HG02943 (cell line): ENCODE data around the gene OR7C1.
"Not testable (repeated sequence)": the region's sequence is repeated elsewhere in the genome, so short reads cannot be mapped to it uniquely, and the experiment has no call there.

Source experiments
- ATAC-seq: cut with Tn5 transposase; IDR thresholded peaks from one replicate; pipeline ENCODE4 v1.9.1; 2021; ENCODE audit warnings: mild to moderate bottlenecking, low read depth, moderate library complexity; ENCODE audit not compliant: unreplicated experiment

Gene OR7C1

DNA sequence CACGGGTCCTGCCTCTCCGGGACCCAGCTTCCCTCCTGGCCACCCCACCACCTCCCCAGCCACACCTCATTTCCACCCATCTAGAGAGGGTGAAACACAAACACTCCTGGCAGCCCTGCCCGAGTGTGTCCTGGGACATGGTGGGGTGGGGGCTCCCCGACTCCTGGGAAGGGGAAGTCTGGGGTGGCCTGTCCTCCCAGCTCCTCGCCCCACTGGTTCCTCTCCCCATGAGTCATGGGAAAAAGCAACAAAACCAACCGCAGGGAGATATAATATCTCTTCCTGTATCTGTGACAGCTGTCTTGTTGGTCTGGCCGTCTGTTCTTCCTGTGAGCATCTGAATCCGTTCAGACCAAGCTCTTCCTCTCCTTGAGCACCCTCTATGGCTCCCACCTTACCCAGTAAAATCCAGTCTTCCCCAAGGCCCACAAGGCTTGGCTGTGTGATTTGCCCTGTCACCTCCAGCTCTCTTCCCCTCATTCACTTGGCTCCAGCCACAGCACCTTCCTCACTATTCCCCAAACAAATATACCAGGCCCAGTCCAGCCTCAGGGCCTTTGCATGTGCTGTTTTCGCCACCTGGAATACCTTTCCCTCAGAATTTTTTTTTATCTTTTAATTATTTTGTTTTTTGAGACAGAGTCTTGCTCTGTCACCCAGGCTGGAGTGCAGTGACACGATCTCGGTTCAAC, 49.7 kb downstream of the OR7C1 start:
- ATAC-seq: not testable (repeated sequence)

DNA sequence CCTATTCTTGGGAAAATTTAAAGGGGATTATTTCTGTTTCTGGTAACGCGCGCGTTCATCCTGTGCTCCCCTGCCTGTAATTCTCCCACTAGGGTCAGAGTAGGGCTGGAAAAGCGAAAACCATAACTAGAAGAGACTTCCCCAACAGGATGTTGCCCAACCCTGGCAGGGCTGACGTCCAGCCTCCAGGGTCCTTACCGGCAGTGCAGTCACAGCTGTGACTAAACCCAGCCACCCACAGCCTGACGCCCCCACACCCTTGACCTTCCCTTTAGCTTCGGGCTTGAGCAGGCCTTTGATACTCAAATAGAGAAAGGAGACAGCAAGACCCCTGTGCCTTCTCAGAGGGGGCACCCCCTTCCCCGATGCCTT, 50.3 kb downstream of the OR7C1 start:
- not testable (repeated sequence) for ATAC-seq

DNA sequence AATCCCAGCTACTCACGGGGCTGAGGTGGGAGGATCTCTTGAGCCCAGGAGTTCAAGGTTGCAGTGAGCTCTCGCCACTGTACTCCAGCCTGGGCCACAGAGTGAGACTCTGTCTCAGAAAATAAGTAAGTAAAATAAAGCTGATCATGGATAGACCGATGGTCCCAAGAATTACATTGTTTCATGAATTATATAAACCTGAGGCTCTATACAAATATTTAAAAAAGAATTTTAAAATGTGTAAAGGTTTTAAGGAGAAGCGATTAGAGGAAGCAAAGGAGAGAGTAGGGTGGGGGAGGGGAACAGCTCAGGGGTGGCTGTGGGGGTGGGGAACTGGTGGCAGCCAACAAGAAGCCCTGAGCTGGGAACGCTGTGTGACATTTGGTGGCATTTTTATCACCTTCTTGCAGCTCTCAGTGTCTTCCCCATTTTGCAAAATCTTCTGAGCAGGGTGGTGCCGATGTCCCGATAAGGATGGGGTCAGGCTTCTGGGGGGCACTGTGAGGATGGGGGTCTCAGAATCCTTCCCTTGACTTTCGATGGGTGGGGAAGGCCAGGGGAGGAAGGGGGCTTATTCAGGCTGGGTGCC, 51.5 kb downstream of the OR7C1 start:
- not testable (repeated sequence) for ATAC-seq

DNA sequence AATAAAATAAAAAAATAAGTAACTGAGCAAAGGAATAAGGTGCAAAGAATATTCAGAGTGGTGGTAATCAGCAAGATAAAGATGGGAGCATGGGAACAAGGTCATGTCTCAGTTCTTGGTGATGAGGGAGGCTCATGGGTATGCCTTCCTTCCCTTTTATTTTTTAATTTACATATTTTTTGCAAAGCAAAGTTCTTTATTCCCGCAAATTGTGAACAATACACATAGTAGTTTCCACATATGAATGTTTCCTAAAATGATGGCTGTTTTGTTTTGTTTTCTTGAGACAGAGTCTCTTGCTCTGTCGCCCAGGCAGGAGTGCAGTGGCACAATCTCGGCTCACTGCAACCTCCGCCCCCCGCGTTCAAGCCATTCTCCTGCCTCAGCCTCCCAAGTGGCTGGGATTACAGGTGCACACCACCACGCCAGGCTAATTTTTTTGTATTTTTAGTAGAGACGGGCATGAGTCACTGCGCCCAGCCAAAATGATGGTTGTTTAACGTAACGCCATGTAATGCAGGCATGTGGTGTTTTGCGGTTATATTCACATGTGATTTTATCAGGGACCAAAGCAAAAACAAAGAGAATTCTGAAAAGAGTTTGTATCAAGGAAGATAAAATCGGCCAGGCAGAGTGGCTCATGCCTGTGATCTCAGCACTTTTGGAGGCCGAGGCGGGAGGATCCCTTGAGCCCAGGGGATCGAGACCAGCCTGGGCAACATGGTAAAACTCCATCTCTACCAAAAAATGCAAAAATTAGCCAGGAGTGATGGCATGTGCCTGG, 52.2 kb downstream of the OR7C1 start:
- no peak for ATAC-seq

DNA sequence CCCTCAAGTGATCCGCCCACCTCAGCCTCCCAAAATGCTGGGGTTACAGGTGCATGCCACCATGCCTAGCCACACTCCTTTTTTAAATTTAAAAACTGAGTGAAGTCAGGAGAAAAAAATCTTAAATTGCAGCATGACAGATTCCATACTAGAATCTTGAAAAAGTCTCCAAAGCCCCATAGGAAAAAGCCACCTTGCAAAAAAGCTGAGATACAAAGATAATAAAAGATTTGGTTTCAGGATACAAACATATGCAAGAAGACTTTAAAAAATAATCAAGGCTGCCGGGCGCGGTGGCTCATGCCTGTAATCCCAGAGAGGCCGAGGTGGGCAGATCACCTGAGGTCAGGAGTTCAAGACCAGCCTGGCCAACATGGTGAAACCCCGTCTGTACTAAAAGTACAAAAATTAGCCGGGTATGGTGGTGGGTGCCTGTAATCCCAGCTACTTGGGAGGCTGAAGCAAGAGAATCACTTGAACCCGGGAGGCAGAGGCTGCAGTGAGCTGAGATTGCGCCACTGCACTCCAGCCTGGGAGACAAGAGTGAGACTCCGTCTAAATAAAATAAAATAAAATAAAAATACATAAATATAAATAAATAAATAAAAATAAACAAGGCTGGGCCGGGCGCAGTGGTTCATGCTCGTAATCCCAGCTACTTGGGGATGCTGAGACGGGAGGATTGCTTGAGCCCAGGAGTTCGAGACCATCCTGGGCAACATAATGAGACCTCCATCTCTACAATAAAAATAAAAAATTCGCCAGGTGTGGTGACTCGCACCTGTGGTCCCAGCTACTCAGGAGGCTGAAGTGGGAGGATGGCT, 53.1 kb downstream of the OR7C1 start:
- not testable (repeated sequence) for ATAC-seq

DNA sequence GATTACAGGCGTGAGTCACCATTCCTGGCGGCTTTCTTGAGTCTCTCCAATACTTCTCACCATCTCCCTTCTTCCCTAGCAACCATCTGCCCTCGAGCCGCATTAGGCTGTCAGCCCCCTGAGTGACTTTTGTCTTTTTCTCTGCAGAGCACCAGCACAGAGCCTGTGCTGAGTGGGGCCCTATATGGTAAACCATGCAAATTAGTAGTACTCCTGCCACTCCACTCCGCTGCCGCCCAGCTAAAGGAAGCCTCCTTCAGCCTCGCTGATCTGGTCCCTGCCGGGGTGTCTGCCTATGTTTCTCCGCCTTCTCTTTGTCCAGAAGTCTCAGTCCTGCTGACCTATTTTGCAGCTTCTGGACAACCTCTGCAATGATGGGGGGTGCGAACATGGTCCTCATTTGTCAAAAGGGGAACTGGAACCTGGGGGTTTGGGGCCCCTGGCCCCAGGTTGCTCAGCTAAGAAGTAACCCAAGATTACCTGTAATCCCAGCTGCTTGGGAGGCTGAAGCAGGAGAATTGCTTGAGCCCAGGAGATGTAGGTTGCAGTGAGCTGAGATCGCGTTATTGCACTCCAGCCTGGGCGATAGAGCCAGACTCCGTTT, 54.3 kb downstream of the OR7C1 start:
- not testable (repeated sequence) for ATAC-seq

DNA sequence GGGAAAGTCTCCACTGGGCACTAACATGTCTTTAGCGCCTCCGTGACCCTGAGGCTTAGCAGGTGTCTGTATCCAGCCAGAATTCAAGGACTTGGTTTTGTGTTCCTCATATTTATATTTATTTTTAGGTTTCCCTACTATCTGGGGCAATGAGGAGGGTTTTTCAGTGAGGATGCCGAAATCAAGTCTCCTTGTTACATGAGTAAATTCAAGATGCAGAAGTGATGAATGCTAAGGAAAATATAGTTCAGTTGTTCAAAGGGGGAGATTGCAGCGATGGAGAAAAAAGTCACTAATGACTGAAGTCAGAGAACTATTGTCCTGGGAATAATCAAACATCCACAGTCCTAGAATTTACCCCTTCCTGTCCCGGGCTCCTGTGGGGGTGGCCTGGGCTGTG, 55.8 kb downstream of the OR7C1 start:
- no peak for ATAC-seq

DNA sequence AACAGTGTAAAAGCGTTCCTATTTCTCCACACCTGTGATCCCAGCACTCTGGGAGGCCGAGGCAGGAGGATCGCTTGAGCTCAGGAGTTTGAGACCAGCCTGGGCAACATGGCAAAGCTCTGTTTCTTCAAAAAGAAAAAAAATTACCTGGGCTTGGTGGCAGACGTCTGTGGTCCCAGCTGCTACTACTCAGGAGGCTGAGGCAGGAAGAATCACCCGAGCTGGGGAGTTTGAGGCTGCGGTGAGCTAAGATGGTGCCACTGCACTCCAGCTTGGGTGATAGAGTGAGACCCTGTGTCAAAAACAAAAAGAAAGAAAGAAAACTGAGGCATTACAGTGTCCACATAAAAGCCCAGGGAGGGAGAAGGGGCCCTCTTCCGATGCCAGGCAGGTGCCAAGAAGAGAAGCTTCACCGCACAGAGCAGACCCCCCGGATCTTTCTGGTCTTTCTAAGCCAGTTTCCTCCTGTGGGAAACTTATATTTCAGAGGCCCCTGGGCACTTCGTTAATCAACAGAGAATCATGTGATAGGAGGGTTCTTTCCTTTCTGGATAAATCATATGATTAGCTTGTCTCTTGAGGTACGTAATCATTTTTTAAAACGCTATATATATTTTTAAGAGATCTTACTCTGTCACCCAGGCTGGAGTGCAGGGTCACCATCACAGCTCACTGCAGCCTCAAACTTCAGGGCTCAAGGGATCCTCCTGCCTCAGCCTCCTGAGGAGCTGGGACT, 56.7 kb downstream of the OR7C1 start, which contains the start of gene ADGRE2:
Gene ADGRE2, minus strand, starts transcription at position 451 of the 736 bp plus-strand sequence. CDS start 1,804 bp downstream, outside the sequence.
- not testable (repeated sequence) for ATAC-seq

DNA sequence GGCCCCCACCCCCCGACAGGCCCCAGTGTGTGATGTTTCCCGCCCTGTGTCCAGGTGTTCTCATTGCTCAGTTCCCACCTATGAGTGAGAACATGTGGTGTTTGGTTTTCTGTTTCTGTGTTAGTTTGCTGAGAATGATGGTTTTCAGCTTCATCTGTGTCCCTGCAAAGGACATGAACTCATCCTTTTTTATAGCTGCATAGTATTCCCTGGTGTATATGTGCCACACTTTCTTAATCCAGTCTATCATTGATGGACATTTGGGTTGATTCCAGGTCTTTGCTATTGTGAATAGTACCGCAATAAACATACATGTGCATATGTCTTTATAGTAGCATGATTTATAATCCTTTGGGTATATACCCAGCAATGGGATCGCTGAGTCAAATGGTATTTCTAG, 57.3 kb downstream of the OR7C1 start:
- not testable (repeated sequence) for ATAC-seq

DNA sequence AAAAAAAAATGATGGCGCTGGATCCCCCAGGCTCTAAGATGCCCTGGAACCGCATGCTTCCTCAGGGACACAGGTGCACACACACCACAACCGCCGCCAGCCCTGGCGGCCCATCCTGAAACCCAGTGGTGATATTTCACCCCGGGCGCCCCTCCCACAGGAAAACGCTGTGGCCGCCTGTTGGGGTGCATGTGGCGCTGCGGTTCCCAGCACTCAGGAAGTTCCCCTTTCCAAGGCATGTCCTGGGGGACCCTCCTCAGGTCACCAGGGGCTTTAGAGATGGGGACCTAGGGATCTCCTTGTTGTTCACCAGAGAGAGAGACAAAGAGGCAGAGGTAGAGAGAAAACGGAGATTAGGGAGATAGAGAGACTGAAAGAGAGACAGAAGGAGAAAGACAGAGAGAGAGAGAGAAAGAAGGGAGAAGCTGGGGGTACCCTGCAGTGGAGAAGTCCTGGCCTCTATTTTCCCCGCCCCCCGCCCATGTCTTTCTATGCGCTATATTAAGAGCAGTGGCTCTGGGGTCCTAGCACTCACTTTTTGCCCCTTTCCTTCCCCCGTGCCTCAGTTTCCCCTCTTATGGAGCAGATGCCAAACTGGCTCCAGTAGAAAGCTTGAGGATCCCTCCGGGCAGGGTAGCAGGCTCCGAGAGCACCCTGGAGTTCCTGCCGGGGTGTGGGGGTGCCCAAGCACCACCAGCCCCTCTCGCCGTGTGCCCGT, 59.0 kb downstream of the OR7C1 start:
- ATAC-seq: no peak

DNA sequence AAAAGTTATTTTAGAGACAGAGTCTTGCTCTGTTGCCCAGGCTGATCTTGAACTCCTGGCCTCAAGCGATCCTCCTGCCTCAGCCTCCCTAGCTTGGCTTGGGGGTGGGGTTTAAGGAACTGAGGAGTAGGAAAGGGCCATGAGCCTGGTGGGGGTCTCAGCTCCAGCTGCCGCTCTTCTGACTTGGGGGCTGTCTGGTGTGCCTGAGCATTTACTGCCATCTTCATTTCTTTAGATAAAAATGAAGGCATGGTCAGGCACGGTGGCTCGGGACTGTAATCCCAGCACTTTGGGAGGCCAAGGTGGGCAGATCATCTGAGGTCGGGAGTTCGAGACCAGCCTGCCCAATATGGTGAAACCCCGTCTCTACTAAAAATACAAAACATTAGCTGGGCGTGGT, 59.7 kb downstream of the OR7C1 start:
- ATAC-seq: not testable (repeated sequence)

DNA sequence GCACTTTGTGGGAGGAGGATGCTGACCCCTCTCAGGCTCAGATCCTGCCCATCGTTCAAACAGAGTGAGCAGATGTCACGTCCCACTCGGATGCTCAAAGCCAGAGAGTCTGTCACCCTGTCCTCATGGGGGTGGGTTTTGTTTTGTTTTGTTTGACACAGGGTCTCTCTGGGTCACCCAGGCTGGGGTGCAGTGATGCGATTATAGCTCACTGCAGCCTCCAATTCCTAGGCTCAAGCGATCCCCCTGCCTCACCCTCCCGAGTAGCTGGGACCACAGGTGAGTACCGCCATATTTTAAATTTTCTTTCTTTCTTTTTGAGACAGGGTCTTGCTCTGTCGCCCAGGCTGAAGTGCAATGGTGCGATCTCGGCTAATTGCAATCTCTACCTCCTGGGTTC, 60.6 kb downstream of the OR7C1 start:
- ATAC-seq: no peak

DNA sequence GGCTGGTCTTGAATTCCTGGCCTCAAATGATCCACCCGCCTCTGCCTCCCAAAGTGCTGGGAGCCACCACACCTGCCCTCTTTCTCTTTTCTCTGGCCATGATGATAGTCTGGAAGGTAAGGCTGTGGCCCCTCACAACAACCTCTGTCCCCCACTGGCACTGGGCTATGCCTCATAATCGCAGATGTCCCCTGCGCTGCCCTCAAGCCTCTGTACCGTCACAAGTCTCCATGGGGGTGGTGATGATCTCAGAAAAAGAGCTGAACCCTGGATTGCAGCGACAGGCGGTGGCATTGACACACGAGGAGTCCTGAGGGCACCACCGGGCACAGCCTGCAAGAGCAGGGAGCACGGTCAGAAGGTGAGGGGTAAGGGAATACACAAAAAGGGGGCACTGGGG, 61.3 kb downstream of the OR7C1 start:
- not testable (repeated sequence) for ATAC-seq

DNA sequence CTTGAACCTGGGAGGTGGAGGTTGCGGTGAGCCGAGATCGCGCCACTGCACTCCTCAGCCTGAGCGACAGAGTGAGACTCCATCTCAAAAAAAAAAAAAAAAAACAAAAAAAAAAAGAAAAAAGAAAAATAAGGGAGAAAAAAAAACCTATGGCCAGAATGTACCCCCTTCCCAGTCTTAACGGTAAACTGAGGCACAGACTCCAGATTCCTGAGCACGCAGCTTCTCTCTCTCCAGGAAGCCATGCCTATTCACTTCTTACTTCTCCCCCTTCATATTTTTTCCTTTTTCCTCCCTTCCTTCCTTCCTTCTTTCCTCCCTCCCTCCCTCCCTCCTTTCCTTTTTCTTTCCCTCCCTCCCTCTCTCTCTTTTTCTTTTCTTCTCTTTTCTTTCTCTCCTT, 62.0 kb downstream of the OR7C1 start:
- no peak for ATAC-seq

DNA sequence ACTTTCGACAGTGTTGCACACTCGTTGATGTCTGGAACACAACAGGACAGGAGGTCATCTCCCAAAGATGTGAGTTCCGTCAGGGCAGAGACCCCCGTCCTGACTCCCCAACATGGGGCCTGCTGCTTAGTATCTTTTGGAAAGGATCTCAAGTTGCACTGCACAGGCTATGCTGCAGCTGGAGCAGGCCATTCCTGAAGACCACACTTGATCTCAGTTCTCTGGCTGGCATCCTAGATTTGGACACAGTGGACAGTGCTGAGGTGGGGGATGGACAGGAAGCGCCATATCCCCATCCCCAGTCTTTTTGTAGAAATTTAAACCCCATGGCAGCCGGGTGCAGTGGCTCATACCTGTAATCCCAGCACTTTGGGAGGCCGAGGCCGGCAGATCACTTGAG, 62.5 kb downstream of the OR7C1 start:
- ATAC-seq: no peak

DNA sequence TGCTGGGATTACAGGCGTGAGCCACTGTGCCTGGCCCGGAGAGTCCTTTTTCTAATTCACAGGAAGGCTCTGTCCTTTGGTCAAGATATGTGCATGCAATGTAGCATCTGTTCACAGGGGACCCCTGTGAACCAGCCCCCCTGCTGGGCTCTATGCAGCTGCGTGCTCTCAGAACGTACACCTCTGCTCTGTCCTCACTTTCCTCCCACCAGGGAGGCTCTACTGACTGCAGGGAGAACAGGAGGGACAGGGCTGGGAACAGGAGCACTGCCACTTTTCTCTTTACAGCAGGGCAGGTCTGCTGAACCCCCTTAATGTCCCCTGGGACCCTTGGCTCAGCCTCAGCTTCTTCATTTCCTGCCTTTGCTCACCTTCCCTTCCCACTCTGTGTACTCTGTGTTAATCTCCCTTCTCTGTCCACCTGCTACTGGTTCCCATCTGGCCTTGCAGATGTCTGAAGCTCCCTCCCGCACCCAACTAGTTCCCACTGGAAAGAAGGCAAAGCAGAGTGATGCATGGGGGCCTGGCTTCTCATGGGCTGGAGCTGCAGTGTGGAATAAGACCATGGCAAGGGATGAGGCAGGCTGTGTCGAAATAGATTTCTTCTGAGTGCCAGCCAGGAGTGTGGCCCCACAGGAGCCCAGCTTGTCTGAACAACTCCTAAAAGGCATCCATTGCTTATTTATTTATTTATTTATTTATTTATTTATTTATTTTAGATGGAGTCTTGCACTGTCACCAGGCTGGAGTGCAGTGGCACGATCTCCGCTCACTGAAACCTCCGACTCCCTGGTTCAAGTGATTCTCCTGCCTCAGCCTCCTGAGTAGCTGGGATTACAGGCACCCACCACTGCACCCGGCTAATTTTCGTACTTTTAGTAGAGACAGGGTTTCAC, 63.8 kb downstream of the OR7C1 start:
- ATAC-seq: no peak

DNA sequence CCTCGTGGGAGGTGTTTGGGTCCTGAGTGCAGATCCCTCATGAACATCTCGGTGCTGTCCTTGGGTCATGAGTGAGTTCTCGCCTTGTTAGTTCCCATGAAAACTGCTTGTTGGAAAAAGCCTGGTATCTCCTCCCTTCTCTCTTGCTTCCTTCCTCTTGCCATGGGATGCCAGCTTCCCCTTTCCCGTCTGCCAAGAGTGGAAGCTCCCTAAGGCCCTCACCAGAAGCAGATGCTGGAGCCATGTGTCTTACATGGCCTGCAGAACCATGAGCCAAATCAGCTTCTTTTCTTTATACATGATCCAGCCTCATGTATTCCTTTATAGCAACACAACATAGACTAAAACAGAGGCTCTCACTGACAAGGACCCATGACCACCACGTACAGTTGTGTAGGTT, 64.8 kb downstream of the OR7C1 start:
- no peak for ATAC-seq

DNA sequence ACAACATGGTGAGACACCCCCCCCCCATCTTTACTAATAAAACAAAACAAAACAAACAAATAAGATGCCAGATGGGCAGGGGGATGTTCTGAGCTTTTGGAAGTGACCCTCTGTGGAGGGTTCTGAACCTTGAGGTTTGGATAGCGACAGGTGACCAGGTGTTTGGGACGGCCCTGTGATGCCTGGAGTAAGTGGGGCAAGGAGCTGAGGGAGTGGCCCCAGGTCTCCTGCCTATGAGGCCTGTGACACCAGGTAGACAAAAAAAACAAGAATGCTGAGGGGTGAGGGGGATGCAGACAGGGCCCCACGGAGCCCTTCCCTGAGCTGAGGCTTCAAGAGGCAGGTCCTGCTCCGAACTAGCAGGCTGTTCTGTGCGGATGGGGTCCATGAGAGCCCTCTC, 65.8 kb downstream of the OR7C1 start:
- no peak for ATAC-seq
